CD14-positive monocyte (primary cell): ENCODE results near the gene GPR37. TPM values are rescaled to one million over a fixed set of nuclear protein-coding genes. Genes with fewer than 3 reads are reported as not detected.
A peak's percentile ranks its signal among the peaks of the same experiment; 100 is the strongest.

ENCODE experiments used
- DNase-seq, 3 donors: peaks; one replicate each; pipeline ENCODE4 v3.0.0-alpha.2; 2011 to 2022
- H2AFZ ChIP-seq: 2 replicates; pipeline ENCODE4 v1.6.0; 2012; ENCODE audit warnings: mild to moderate bottlenecking, low read depth, low read length, inconsistent platforms; ENCODE audit not compliant: insufficient read depth, poor library complexity, severe bottlenecking
- H3K27ac ChIP-seq, 2 donors: 1 replicate in 1 of 2; 2 replicates in 1 of 2; pipeline ENCODE4 v1.5.1; 2012 to 2013; ENCODE audit warnings: low read length in 2 of 2, control low read depth in 1 of 2, inconsistent platforms in 1 of 2, low read depth in 1 of 2, mild to moderate bottlenecking in 1 of 2
- H3K27me3 ChIP-seq, 2 donors: one replicate each; pipeline versions ENCODE4 v1.6.0 to v1.6.1; 2011 to 2013; ENCODE audit warnings: low read length in 2 of 2; ENCODE audit not compliant: control insufficient read depth in 2 of 2, insufficient read depth in 2 of 2
- H3K36me3 ChIP-seq, 2 donors: replicated peaks in 1 of 2; 1 replicate in 1 of 2; 2 replicates in 1 of 2; pipeline versions ENCODE4 v1.5.1 to v1.6.1; 2012 to 2013; ENCODE audit warnings: low read length in 2 of 2, control low read depth in 1 of 2, inconsistent platforms in 1 of 2, mild to moderate bottlenecking in 1 of 2; ENCODE audit not compliant: insufficient read depth in 2 of 2, control insufficient read depth in 1 of 2
- H3K4me1 ChIP-seq, 2 donors: 1 replicate in 1 of 2; 2 replicates in 1 of 2; pipeline versions ENCODE4 v1.5.1 to v1.6.1; 2012 to 2013; ENCODE audit warnings: low read length in 2 of 2, control low read depth in 1 of 2, inconsistent platforms in 1 of 2, mild to moderate bottlenecking in 1 of 2, moderate library complexity in 1 of 2; ENCODE audit not compliant: insufficient read depth in 2 of 2, control insufficient read depth in 1 of 2
- H3K4me2 ChIP-seq: replicated peaks from 2 replicates; pipeline ENCODE3; 2012; ENCODE audit warnings: low read length, moderate library complexity, mild to moderate bottlenecking; ENCODE audit not compliant: poor library complexity, severe bottlenecking; ENCODE audit errors: extremely low read depth
- H3K4me3 ChIP-seq, 3 experiments: fragments of 200-600 bp in 1 of 3; sonication (generic) in 1 of 3; replicated peaks in 1 of 3; 1 replicate in 2 of 3; 2 replicates in 1 of 3; pipeline ENCODE4 v1.5.1; 2011 to 2013; ENCODE audit warnings: low read length in 3 of 3, mild to moderate bottlenecking in 3 of 3, control low read depth in 2 of 3, low read depth in 2 of 3, inconsistent platforms in 1 of 3, moderate library complexity in 1 of 3
- H3K79me2 ChIP-seq: 2 replicates; pipeline ENCODE4 v1.6.0; 2012; ENCODE audit warnings: mild to moderate bottlenecking, control low read depth, inconsistent platforms, low read length, moderate library complexity; ENCODE audit not compliant: insufficient read depth
- H3K9ac ChIP-seq: 2 replicates; pipeline ENCODE4 v1.6.0; 2017; ENCODE audit warnings: low read length, mild to moderate bottlenecking; ENCODE audit not compliant: insufficient read depth, poor library complexity, severe bottlenecking
- H3K9me3 ChIP-seq, 2 donors: replicated peaks in 1 of 2; 1 replicate in 1 of 2; 2 replicates in 1 of 2; pipeline versions ENCODE4 v1.5.1 to v1.6.1; 2012 to 2013; ENCODE audit warnings: low read length in 2 of 2, control low read depth in 1 of 2; ENCODE audit not compliant: control insufficient read depth in 1 of 2, insufficient read depth in 1 of 2
- H4K20me1 ChIP-seq: 2 replicates; pipeline ENCODE4 v1.6.0; 2012; ENCODE audit warnings: mild to moderate bottlenecking, low read length, control low read depth, moderate library complexity; ENCODE audit not compliant: insufficient read depth
- H3K27ac Mint-ChIP-seq, 7 donors: one replicate each; pipeline ENCODE4 v1.8.0; 2020; ENCODE audit warnings: mild to moderate bottlenecking in 7 of 7, mixed read lengths in 7 of 7, moderate library complexity in 6 of 7, inconsistent platforms in 2 of 7
- H3K27me3 Mint-ChIP-seq, 3 donors: one replicate each; pipeline ENCODE4 v1.8.0; 2021 to 2022; ENCODE audit warnings: low read depth in 3 of 3, mild to moderate bottlenecking in 3 of 3, mixed read lengths in 3 of 3, moderate library complexity in 3 of 3, inconsistent platforms in 1 of 3
- H3K36me3 Mint-ChIP-seq, 2 donors: one replicate each; pipeline ENCODE4 v1.8.0; 2020; ENCODE audit warnings: mixed read lengths in 2 of 2, inconsistent platforms in 1 of 2, mild to moderate bottlenecking in 1 of 2
- H3K4me1 Mint-ChIP-seq: one replicate; pipeline ENCODE4 v1.8.0; 2020; ENCODE audit warnings: mild to moderate bottlenecking, mixed read lengths
- H3K4me3 Mint-ChIP-seq, 2 donors: one replicate each; pipeline ENCODE4 v1.8.0; 2020; ENCODE audit warnings: mild to moderate bottlenecking in 2 of 2, mixed read lengths in 2 of 2, moderate library complexity in 1 of 2
- H3K9me3 Mint-ChIP-seq, 7 donors: one replicate each; pipeline ENCODE4 v1.8.0; 2020 to 2022; ENCODE audit warnings: mixed read lengths in 7 of 7, mild to moderate bottlenecking in 6 of 7, moderate library complexity in 6 of 7, inconsistent platforms in 2 of 7
- CTCF ChIP-seq: fragments of 200-600 bp; IDR thresholded peaks from one replicate; pipeline ENCODE4 v1.8.0; 2022; ENCODE audit warnings: antibody characterized with exemption, mild to moderate bottlenecking
- WGBS: methylation state at CpG from one replicate; pipeline ENCODE4 v1.1.5; 2013; ENCODE audit warnings: missing lambda C conversion rate; ENCODE audit not compliant: insufficient coverage; 5-methylcytosine and 5-hydroxymethylcytosine counted together
- intact Hi-C, 2 donors: fragments of 100-400 bp; cut with micrococcal nuclease; formaldehyde crosslinking; loops; one replicate each; pipeline versions ENCODE4 v1.15.0 to v1.15.1; 2023
- polyA plus RNA-seq, 3 donors: library from polyadenylated mRNA; depleted of rRNA in 1 of 3; unstranded in 2 of 3; stranded (reverse) in 1 of 3; fragments of 300-500 nt in 2 of 3; fragments of >200 nt in 1 of 3; fragmentation: Illumina TruSeq in 2 of 3; gene quantifications; 1 replicate in 2 of 3; 2 replicates in 1 of 3; pipeline ENCODE4 v1.2.3, GENCODE V29; 2012 to 2021

GPR37 gene
- polyA plus RNA-seq, 3 donors = not detected

GRCh38 chr7:124785994-124786393 lies 20.4 kb upstream of the GPR37 start:
- DNase-seq = no peak
- no peaks in the 10 kb centered on the region for H3K79me2 ChIP-seq
- intact Hi-C loops = no loop called here
- no peaks in the 10 kb centered on the region for H3K9me3 ChIP-seq
- H3K36me3 ChIP-seq = no peaks in the 10 kb centered on the region
- no peak overlapping the region for H3K4me3 ChIP-seq
- H2AFZ ChIP-seq = no peak overlapping the region
- H3K4me1 ChIP-seq = no peaks in the 10 kb centered on the region
- WGBS = 100% methylated on average over 1 of the region's 6 CpGs
- no peak overlapping the region for H3K9ac ChIP-seq
- Mint-ChIP-seq H3K4me3 (no peak overlapping the region), H3K27me3 (peaks cover 1 to 10% (median 3%) of the 10 kb centered on the region in 3 donors), H3K36me3 (no peaks in the 10 kb centered on the region), H3K27ac (no peak overlapping the region), H3K4me1 (no peaks in the 10 kb centered on the region), H3K9me3 (no peaks in the 10 kb centered on the region)
- no peak overlapping the region for H3K4me2 ChIP-seq
- H4K20me1 ChIP-seq = no peaks in the 10 kb centered on the region
- TF ChIP-seq CTCF = no peak
- no peak overlapping the region for H3K27ac ChIP-seq
- H3K27me3 ChIP-seq = peaks cover 0 to 2% of the 10 kb centered on the region in 2 donors

GRCh38 chr7:124784879-124785818 lies 19.6 kb upstream of the GPR37 start:
- DNase-seq = no peak
- Histone ChIP-seq H4K20me1 (no peaks in the 10 kb centered on the region), H3K79me2 (no peaks in the 10 kb centered on the region), H3K36me3 (no peaks in the 10 kb centered on the region), H3K27me3 (peaks cover 0 to 2% of the 10 kb centered on the region in 2 donors), H3K4me1 (no peaks in the 10 kb centered on the region), H3K9ac (no peak overlapping the region), H3K27ac (no peak overlapping the region), H3K9me3 (no peaks in the 10 kb centered on the region), H3K4me2 (no peak overlapping the region), H3K4me3 (no peak overlapping the region), H2AFZ (no peak overlapping the region)
- Mint-ChIP-seq H3K27me3 (peaks cover 1 to 8% (median 1%) of the 10 kb centered on the region in 3 donors), H3K9me3 (no peaks in the 10 kb centered on the region), H3K27ac (no peak overlapping the region), H3K36me3 (no peaks in the 10 kb centered on the region), H3K4me1 (no peaks in the 10 kb centered on the region), H3K4me3 (no peak overlapping the region)
- WGBS = 10% methylated on average over 2 of the region's 9 CpGs
- intact Hi-C loops = no loop called here
- peak; percentile 40 for TF ChIP-seq CTCF
